ENCODE measurements around the gene FBXL14.
"Not testable (repeated sequence)": the region's sequence is repeated elsewhere in the genome, so short reads cannot be mapped to it uniquely, and the experiment has no call there.

FBXL14 gene

GRCh38 chr12:1605129-1606020, 11.0 kb upstream of the FBXL14 start:
- peak; percentile 67 for DNase-seq (ENCODE audit: low spot score)
- in situ Hi-C loops (cut with MboI; ENCODE audit: low sequenced_read_pairs, unreplicated experiment): no loop called here
- TF ChIP-seq CTCF (IDR thresholded peaks at IDR 0.05; ENCODE audit: borderline replicate concordance, control extremely low read depth, extremely low read depth, insufficient read depth, missing control alignments): peak; percentile 69

GRCh38 chr12:1604464-1604863, 10.1 kb upstream of the FBXL14 start:
- DNase-seq (ENCODE audit: low spot score): no peak
- in situ Hi-C loops (cut with MboI; ENCODE audit: low sequenced_read_pairs, unreplicated experiment): no loop called here
- no peak for TF ChIP-seq CTCF (IDR thresholded peaks at IDR 0.05; ENCODE audit: borderline replicate concordance, control extremely low read depth, extremely low read depth, insufficient read depth, missing control alignments)

GRCh38 chr12:1603269-1603993, 9.1 kb upstream of the FBXL14 start:
- in situ Hi-C loops (cut with MboI; ENCODE audit: low sequenced_read_pairs, unreplicated experiment): no loop called here
- no peak for TF ChIP-seq CTCF (IDR thresholded peaks at IDR 0.05; ENCODE audit: borderline replicate concordance, control extremely low read depth, extremely low read depth, insufficient read depth, missing control alignments)
- no peak for DNase-seq (ENCODE audit: low spot score)

- DNase-seq (ENCODE audit: low spot score); in situ Hi-C loops (cut with MboI; ENCODE audit: low sequenced_read_pairs, unreplicated experiment): not testable (repeated sequence)
These were observed 8.3 kb upstream of the FBXL14 start for GRCh38 chr12:1602706-1603105.

GRCh38 chr12:1598757-1599156, 4.4 kb upstream of the FBXL14 start:
- DNase-seq (ENCODE audit: low spot score): no peak
- no peak for TF ChIP-seq CTCF (IDR thresholded peaks at IDR 0.05; ENCODE audit: borderline replicate concordance, control extremely low read depth, extremely low read depth, insufficient read depth, missing control alignments)
- in situ Hi-C loops (cut with MboI; ENCODE audit: low sequenced_read_pairs, unreplicated experiment): loop anchor here (25.0 kb wide), 1 partner anchor 1036 kb away; no protein-coding TSS in a partner anchor

GRCh38 chr12:1595690-1596347, 1.4 kb upstream of the FBXL14 start:
- no peak for DNase-seq (ENCODE audit: low spot score)
- no peak for TF ChIP-seq CTCF (IDR thresholded peaks at IDR 0.05; ENCODE audit: borderline replicate concordance, control extremely low read depth, extremely low read depth, insufficient read depth, missing control alignments)
- in situ Hi-C loops (cut with MboI; ENCODE audit: low sequenced_read_pairs, unreplicated experiment): loop anchor here (25.0 kb wide), 1 partner anchor 1034 kb away; no protein-coding TSS in a partner anchor

Data from GM13976 (cell line).